Endometrium (tissue), 2 donors: ENCODE measurements around the gene MICALL2.

Source experiments
- FAIRE-seq: peaks from 2 replicates; lab custom pipeline; 2012; peaks lifted over from hg19 to GRCh38; lab: Jason Lieb, UNC
- donor health status: control.
- donor health status: control.

Gene MICALL2

GRCh38 chr7:1413936-1414639, 45.2 kb downstream of the MICALL2 start:
- FAIRE-seq, result no peak

- FAIRE-seq, result no peak
Observed at GRCh38 chr7:1412322-1413261, 46.7 kb downstream of the MICALL2 start.

DNA sequence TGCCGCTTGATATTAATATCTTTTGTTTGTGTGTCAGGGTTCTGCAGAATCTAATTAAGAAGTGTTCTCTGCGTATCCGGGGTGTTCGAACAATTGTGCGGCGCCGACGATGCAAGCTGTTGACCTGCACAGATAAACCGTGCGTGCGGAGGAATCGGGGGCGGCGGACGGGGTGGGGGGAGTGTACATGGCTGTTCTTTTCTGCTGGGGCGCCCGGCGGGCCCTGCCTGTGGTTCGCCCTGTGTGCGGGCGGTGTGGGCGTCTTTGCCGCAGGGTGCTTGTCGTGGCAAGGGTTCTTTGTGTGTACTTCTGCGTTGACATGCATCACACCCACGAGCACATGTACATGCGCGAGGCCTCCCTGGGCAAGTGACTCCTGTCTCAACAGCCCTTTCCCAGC, 47.9 kb downstream of the MICALL2 start:
- FAIRE-seq, result no peak

- no peak for FAIRE-seq
Observed at GRCh38 chr7:1410992-1411391, 48.3 kb downstream of the MICALL2 start.

DNA sequence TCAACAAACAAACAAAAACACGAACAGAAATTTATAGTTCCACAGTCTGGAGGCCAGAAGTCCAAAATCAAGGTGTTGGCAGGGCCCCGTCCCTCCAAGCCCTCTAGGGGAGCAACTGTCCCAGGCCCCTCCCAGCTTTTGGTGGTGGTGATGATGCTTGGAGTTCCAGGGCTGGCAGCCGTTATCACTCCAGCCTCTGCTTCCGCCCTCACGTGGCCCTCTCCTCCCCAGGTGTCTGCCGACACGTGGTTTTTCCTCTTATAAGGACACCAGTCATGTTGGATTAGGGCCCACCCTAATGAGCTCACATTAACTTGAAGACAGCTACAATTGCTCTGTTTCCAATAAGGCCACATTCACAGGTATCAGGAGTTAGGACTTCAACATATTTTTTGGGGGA, 49.7 kb downstream of the MICALL2 start:
- FAIRE-seq, result no peak

DNA sequence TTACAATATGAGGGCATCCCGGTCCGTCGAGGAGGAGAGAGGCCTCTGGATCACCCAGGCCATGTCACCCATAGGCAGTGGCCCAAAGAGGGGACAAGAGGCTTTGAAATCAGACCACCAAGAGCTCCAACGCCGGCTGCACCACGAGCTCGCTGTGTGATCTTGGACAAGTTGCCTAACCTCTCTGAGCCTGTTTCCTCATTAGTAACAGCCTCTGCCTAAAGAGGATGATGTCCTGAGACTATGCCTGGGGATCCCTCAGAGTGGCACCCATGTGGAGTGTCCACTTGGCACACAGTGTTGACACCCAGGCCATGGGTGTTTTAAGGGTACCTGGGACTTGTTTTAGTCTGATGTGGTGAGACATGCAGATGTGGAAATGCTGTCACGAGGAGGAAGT, 50.8 kb downstream of the MICALL2 start:
- FAIRE-seq, result no peak

GRCh38 chr7:1407892-1408291, 51.4 kb downstream of the MICALL2 start:
- no peak for FAIRE-seq

DNA sequence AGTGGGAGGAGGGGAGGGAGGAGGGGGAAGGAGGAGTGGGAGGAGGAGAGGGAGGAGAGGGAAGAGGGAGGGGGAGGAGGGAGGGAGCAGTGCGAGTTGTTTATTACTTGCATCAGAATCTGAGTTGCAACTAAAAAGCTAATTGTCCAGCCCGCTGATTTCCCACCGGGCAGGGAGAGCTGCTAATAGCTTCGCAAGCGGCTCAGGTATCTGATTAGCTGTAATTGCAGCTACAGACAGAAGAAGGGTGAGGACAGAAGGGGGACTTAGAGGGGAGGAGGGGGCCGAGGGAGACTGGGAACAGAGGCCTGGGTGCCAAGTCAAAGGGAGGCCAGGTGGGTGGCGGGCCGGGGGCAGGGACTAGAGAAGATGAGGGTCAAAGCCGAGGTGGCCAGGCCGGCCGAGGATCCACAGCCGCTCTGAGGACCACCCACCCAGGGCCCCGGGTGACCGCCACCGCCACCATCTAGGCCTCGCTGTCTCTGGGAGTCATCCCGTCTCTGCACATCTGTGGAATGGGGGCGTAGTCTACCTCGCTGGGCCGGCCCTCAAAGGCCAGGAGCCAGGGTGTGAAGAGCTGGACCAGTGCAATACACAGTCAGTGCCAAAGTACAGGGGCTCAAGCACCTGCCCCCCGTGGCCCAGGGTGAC, 54.2 kb downstream of the MICALL2 start:
- no peak for FAIRE-seq

- FAIRE-seq, result no peak
Observed at GRCh38 chr7:1404460-1404809, 54.8 kb downstream of the MICALL2 start.

GRCh38 chr7:1403638-1404459, 55.4 kb downstream of the MICALL2 start:
- FAIRE-seq, result no peak

DNA sequence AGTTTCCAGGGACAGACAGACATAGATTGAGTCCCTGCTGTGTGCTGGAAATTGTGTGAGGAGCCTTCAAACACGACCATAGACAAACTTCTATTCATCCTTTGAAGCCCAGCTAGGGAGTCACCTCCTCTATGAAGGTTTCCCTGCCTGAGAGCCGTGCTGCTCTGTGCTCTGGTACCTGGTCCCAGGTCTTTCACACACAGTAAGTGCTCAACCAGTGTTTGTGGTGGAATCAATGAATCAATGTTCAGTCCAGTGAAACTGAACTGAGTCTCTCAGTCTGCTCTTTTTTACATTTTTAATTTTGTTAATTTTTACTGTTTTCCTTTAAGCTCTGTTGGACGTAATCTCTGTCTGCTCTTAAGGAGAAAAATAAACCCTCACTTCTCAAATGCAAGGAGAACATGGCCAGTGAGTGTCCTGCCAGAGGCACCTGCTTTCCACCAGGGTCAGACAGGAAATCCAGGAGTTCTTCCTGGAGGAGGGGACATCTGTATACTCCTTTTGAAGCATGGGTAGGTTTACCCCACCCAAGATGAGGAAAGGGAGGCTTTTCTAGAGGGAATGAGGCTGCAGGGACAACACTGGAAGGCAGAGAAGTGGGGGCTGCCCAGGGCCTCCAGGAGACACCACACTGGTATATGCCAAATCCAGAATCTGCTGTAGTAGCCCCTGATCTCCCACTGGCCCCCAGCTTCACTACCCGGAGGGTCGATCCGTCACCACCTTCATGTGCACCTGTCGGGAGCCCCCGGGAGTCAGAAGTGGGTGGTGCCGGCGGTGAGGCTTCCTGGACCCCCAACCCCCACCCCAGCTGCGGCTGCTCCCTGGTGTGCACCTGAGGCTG, 56.3 kb downstream of the MICALL2 start:
- no peak for FAIRE-seq

DNA sequence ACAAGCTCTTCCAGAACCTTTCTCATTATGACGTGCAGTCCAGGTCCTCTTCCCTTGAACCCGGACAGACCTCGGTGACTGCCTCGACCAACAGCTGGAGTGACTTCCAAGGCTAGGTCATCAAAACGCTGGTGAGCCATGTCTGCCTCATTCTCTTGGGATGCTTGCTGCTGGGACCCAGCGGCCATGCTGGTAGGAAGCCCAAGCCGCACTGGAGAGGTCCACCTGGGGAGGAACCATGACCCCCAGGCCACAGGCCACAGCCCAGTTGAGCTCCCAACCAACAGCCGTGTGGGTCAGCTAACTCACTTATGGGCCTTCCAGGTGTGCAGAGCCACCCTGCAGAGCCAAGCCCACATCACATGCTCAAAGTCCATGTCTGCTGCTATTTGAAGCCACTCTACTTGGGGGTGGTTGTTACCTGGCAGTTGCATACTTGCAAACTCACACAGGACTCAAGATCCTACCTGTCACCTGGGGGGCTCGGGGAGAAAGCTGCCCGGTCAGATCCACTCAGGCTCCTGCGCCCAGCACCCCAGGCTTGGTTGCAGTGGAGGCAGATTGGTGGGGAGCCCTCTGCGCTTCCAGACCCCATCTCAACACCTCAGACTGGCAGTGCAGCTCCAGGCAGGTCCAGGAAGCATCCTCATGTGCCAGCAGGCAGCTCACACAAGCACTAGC, 57.0 kb downstream of the MICALL2 start:
- FAIRE-seq, result no peak

- no peak for FAIRE-seq
Observed at GRCh38 chr7:1401011-1401410, 58.3 kb downstream of the MICALL2 start.

DNA sequence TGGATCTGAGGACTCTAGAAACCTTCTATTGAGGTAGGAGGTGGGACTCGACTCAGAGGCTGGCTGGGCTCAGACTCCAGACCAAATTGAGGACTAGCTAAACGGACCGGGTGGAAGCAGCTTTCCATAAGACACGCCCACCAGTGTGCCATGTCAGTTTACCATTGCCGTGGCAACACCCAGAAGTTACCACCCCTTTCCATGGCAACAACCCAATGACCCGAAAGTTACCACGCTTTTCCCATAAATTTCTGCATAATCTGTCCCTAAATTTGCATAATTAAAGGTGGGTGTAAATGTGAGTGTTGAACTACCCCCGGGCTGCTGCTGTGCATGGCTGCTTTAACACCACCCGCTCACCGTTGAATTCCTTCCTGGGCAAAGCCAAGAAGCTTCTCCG, 58.9 kb downstream of the MICALL2 start:
- FAIRE-seq, result no peak

DNA sequence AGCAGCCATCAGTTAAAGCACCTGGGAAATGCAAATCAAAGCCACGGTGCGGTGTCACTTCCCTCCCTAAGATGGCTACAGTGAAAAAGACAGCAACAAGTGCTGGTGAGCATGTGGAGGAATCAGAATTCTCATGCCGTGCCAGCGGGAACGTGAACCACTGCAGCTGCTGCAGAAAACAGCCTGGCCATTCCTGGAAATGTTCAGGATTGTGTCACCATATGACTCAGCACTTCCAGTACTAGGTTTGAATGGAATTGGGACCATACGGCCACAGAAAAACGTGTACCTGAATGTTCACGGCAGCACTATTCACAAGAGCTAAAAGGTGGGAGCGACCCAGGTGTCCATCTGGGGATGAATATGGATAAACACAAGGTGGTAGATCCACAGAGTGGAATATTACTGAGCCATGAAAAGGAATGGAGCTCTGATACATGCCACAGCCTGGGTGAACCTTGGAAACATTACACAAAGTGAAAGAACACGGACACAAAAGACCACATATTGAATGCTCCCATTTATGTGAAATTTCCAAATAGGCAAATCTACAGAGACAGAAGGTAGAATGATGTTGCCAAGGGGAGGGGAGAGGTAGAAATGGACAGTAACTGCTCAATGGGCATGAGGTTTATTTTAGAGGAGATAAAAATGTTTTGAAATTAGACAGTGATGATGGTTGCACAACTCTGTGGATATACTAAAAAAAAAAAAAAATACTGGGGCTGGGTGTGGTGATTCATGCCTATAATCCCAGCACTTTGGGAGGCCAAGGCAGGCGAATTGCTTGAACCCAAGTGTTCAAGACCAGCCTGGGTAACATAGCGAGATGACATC, 61.6 kb downstream of the MICALL2 start:
- FAIRE-seq, result no peak

- FAIRE-seq, result no peak
Observed at GRCh38 chr7:1396195-1396594, 63.1 kb downstream of the MICALL2 start.

DNA sequence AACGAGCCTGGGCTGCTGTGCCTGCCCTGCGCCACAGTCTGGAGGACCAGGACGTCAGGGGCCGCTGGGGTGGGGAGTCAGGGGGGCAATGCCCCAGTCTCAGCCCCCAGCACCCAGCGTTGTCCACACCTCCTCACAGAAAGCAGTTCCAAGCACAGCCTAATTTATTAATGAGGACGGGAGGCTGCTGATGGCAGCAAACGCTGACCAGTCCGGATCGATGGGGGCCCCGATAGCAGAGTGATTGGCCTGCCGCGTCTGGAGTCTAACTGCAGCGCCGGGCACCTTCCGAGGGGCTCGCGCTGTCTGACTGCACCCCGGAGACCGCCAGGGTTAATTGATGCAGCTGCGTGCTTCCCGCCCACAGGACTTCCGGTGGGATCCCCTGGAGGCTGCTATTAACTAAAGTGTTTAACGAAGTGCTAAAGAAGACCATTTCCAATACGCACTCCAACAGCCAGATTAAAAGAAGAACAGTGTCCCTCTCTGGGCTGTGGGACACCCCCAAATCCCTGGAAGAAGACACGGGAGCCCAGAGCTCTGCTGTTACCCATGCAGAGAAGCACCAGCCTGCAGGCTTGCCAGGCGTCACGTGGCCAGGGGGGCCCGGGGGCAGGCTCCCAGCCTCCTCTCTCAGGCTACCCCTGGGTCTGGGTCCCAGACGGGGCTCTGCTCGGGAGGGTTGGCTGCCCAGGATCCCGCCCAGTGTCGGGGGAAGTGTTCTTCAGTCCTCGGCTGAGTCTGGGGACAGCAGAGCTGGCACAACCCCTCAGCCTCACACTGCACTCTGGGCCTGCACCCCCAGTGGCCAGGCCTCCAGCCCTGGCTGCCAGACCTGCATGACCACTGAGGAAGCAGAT, 63.8 kb downstream of the MICALL2 start:
- FAIRE-seq, result no peak

DNA sequence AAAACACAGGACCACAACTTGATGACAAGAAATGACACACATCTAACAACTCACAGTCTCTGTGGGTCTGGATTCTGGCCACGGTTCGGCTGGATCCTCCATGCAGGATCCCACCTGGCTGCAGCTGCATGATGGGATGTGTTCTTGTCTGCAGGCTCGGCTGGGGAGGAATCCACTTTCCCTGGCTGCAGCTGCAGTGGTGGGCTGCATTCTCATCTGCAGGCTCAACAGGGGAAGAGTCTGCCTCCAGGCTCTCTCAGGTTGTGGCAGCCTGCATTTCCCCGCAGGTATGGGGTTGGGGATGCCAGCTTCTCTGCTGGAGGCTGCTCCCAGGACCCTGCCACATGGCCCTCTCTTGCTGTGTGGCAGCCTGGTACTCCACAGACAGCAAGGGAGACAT, 64.9 kb downstream of the MICALL2 start:
- no peak for FAIRE-seq

- FAIRE-seq, result no peak
Observed at GRCh38 chr7:1393421-1393820, 65.8 kb downstream of the MICALL2 start.
